Esophagus (tissue), 2 donors: ENCODE measurements around the gene NTSR2. TPM values are rescaled to one million over a fixed set of nuclear protein-coding genes. Genes with fewer than 3 reads are reported as not detected.

Experiments
- H3K27ac ChIP-seq, 2 donors: one replicate each; pipeline ENCODE4 v1.5.1; 2013; ENCODE audit warnings: low read depth in 2 of 2, mild to moderate bottlenecking in 2 of 2, inconsistent platforms in 1 of 2, low read length in 1 of 2, moderate library complexity in 1 of 2
- H3K27me3 ChIP-seq, 2 donors: one replicate each; pipeline ENCODE4 v1.6.1; 2013; ENCODE audit warnings: low read length in 2 of 2, control low read depth in 1 of 2, mild to moderate bottlenecking in 1 of 2; ENCODE audit not compliant: insufficient read depth in 2 of 2, control insufficient read depth in 1 of 2
- H3K36me3 ChIP-seq, 2 donors: one replicate each; pipeline ENCODE4 v1.6.1; 2013; ENCODE audit warnings: low read length in 1 of 2; ENCODE audit not compliant: control insufficient read depth in 2 of 2, insufficient read depth in 2 of 2
- H3K4me1 ChIP-seq, 2 donors: one replicate each; pipeline ENCODE4 v1.6.1; 2013; ENCODE audit warnings: low read length in 1 of 2; ENCODE audit not compliant: control insufficient read depth in 2 of 2, insufficient read depth in 2 of 2
- H3K4me3 ChIP-seq, 2 donors: one replicate each; pipeline ENCODE4 v1.5.1; 2013; ENCODE audit warnings: low read length in 2 of 2, mild to moderate bottlenecking in 2 of 2, low read depth in 1 of 2, moderate library complexity in 1 of 2
- H3K9me3 ChIP-seq, 2 donors: one replicate each; pipeline ENCODE4 v1.6.1; 2013; ENCODE audit warnings: mild to moderate bottlenecking in 2 of 2, low read depth in 1 of 2, low read length in 1 of 2, moderate library complexity in 1 of 2; ENCODE audit not compliant: control insufficient read depth in 2 of 2, insufficient read depth in 1 of 2
- WGBS, 2 donors: extraction: QIAGEN DNeasy Blood & Tissue Kit; methylation state at CpG; one replicate each; pipeline ENCODE4 v1.1.7; 2013; 5-methylcytosine and 5-hydroxymethylcytosine counted together
- polyA plus RNA-seq, 2 donors: library from polyadenylated mRNA; stranded (reverse); fragments of 200-250 nt; gene quantifications; one replicate each; pipeline ENCODE4 v1.2.3, GENCODE V29; 2013
- donor health status: healthy with polysubstance abuse.
- donor health status: Bipolar disorder and iron deficiency.

Gene NTSR2
- polyA plus RNA-seq, 2 donors = not detected

DNA sequence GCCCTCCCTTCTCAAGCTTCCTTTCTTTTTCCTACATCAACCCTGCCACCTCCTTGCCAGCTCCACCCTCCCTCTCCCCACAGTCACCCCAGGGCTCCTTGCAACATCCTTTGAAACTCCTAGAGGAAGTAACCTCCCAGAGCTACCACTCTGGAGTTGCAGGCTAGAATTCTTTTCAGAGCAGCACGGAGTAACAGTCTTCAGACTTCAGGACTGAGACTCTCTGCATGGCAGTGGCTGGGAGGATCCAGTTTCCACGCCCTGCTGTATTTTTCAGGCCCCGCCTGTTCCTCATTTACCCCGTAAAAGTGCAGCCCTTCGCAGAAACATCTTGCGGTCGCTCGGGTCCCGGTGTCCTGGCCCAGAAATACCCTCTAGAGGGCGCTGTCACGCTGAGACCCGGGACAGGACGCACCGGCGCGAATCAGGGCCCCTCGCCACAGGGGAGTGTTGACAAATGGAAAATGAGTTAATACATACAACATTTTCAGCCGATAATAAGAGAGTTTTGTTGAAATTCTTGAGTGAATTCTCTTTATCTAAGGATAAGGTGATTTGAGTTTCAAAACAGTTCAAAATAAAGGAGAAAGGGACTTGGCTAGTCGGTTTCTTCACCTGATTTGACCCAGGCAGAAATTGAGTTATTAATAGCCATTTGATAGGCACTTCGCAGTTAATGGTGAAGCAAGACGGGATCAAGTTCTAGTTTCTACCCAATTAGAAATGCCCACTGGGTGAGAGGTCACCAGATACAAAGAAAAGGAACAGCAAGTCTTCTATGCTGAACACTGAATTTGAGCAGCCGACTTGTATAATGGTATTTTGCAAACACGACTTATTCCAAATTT lies 18.5 kb upstream of the NTSR2 start:
- Histone ChIP-seq H3K27me3 (no peaks in the 10 kb centered on the region), H3K4me3 (peak overlapping the region in 1 of 2 donors; percentile 21), H3K9me3 (no peaks in the 10 kb centered on the region), H3K27ac (no peak overlapping the region), H3K4me1 (no peaks in the 10 kb centered on the region), H3K36me3 (no peaks in the 10 kb centered on the region)
- WGBS, 2 donors = 10 to 11% methylated on average over 23 of the region's 23 CpGs

DNA sequence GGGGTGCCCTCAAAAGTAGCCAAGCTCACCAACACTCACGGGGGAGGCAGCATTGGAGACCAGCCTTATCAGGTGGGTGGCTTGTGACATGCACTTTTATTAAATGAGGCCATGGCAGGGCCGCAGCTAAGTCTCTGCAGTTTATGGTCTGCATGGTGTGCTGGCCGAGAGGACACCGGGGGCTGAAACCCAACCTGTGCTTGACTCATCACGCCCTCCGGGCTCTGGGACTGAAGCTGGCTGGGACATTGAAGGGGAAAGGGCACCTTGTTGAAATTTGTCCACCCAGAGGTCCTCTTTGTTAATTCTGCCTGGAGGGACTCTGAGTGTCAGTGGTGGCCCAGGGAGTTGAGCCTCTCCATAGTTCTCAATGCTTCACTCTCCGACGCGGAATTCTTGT lies 17.7 kb upstream of the NTSR2 start:
- 68 to 74% methylated on average over 9 of the region's 9 CpGs for WGBS, 2 donors
- no peak overlapping the region for H3K27ac ChIP-seq
- no peak overlapping the region for H3K4me3 ChIP-seq

DNA sequence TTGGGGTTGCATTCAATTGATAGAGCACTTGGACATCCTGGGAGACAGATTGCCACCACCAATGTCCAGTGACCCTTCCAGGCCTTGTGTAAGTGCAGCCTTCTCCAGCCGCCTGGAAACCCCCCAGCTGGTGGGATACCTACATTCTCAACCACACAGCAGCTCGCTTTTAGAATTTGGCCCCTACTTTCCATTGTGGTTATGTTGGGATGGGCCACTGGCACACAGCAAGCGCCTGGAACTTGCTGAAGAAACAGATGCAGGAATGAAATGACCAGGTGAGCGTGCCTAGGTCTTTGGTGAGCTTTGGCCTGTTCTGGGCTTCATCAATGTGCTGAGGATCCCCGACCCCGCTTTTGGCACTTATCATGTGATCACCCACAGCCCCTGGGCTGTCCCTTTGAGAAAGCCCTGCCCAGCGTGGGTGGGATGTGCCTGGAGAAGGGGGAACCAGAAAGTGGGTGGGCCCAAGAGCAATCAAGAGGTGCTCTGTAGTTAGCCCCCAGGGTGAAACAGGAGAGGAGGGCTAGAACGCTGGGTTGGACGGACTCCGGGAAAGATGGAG lies 16.0 kb upstream of the NTSR2 start:
- WGBS, 2 donors = 91 to 92% methylated on average over 10 of the region's 10 CpGs
- H3K4me3 ChIP-seq = no peak overlapping the region
- H3K27me3 ChIP-seq = no peaks in the 10 kb centered on the region
- no peaks in the 10 kb centered on the region for H3K4me1 ChIP-seq
- H3K9me3 ChIP-seq = no peaks in the 10 kb centered on the region
- no peaks in the 10 kb centered on the region for H3K36me3 ChIP-seq
- no peak overlapping the region for H3K27ac ChIP-seq

More for the DNA sequence above, 17.7 kb upstream of the NTSR2 start:
- Histone ChIP-seq H3K27me3 (no peaks in the 10 kb centered on the region), H3K4me1 (no peaks in the 10 kb centered on the region), H3K36me3 (no peaks in the 10 kb centered on the region), H3K9me3 (no peaks in the 10 kb centered on the region)

DNA sequence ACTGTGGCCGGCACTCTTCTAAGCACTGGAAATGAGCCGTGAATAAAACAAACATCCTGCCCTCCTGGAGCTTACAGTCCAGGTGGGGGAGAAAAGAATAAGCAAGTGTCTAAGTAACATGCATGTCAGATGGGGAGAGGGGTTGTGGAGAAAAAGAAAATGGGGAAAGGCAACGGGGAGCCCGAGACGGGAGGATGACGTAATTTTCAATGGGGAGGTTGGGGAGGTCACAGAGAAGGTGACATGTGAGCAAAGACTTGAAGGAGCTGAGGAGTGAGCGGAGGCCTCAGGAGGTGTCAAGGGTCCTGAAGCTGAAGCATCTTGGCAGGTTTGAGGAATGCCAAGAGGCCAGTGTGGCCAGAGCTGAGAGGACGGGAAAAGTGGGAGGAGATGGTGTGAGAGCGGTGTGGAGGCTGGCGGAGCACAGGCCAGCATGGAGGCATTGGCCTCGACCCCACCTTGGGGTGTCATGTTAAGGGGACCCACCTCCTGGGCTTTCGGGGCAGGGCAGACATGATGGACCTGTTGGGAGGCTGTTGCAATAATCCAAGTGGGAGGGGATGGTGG lies 15.0 kb upstream of the NTSR2 start:
- Histone ChIP-seq H3K4me3 (no peak overlapping the region), H3K27ac (no peak overlapping the region)
- 79 to 80% methylated on average over 12 of the region's 12 CpGs for WGBS, 2 donors

DNA sequence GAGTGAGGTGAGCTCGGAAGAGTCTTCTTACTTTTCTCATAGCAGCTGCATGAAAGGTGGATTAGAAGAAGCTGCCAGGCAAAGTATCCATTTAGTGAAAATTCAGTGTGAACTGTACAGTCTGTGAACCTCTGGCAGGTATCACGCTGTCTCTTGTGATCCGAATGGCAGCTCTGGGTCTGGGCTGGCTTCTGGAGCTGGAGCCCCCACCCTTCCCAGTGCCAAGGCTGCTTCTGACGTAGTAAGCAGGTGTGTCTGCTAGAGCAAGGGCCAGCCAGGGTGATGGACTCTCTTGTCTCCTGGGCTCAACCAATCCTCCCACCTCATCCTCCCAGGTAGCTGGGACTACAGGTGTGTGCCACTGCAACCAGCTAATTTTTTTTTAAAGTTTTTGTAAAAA lies 14.0 kb upstream of the NTSR2 start:
- no peaks in the 10 kb centered on the region for H3K27me3 ChIP-seq
- no peaks in the 10 kb centered on the region for H3K9me3 ChIP-seq
- no peak overlapping the region for H3K27ac ChIP-seq
- 76 to 78% methylated on average over 4 of the region's 4 CpGs for WGBS, 2 donors
- no peaks in the 10 kb centered on the region for H3K36me3 ChIP-seq
- no peak overlapping the region for H3K4me3 ChIP-seq
- H3K4me1 ChIP-seq = no peaks in the 10 kb centered on the region

More for the DNA sequence above, 15.0 kb upstream of the NTSR2 start:
- no peaks in the 10 kb centered on the region for H3K9me3 ChIP-seq
- H3K36me3 ChIP-seq = no peaks in the 10 kb centered on the region
- H3K27me3 ChIP-seq = no peaks in the 10 kb centered on the region
- no peaks in the 10 kb centered on the region for H3K4me1 ChIP-seq

DNA sequence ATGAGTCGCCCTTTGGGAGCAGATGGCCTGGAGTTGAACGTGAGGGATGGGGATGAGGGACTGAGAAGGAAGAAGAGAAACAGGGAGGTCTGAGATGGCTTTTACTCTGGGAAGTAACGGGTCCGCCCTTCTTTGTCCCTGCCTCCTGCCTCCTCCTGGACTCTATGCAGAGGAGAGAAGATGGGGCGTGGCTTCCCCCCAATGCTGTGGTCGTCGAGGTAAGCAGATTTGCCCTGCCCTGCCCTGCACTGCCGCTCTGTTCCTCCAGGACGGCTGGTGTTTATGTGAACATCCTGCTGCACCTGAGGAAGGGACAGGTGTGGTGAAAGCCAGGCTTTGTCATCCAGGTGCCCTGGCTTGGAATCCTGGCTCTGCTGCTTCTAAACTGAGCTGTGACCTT lies 13.5 kb upstream of the NTSR2 start:
- no peaks in the 10 kb centered on the region for H3K4me1 ChIP-seq
- no peaks in the 10 kb centered on the region for H3K9me3 ChIP-seq
- no peak overlapping the region for H3K4me3 ChIP-seq
- no peak overlapping the region for H3K27ac ChIP-seq
- H3K27me3 ChIP-seq = no peaks in the 10 kb centered on the region
- H3K36me3 ChIP-seq = no peaks in the 10 kb centered on the region
- 41 to 42% methylated on average over 9 of the region's 9 CpGs for WGBS, 2 donors

DNA sequence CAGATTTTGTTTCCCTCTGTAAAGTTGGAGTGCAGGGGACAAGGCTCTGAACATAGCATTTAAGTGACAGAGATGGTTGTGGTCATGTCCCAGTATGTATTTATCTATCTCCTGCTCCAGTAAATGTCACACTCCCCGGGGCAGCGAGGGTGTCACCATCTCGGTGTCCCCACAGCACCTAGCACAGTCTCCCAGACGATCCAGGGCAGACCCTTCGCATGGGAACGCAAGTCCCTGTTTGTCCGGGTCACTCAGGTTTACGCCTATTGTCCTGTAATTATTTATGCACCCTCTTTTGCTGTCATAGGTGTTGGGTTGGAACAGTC lies 12.6 kb upstream of the NTSR2 start:
- Histone ChIP-seq H3K27ac (no peak overlapping the region), H3K4me3 (no peak overlapping the region), H3K27me3 (no peaks in the 10 kb centered on the region), H3K36me3 (no peaks in the 10 kb centered on the region), H3K4me1 (no peaks in the 10 kb centered on the region), H3K9me3 (no peaks in the 10 kb centered on the region)
- WGBS, 2 donors = 89 to 93% methylated on average over 8 of the region's 8 CpGs

DNA sequence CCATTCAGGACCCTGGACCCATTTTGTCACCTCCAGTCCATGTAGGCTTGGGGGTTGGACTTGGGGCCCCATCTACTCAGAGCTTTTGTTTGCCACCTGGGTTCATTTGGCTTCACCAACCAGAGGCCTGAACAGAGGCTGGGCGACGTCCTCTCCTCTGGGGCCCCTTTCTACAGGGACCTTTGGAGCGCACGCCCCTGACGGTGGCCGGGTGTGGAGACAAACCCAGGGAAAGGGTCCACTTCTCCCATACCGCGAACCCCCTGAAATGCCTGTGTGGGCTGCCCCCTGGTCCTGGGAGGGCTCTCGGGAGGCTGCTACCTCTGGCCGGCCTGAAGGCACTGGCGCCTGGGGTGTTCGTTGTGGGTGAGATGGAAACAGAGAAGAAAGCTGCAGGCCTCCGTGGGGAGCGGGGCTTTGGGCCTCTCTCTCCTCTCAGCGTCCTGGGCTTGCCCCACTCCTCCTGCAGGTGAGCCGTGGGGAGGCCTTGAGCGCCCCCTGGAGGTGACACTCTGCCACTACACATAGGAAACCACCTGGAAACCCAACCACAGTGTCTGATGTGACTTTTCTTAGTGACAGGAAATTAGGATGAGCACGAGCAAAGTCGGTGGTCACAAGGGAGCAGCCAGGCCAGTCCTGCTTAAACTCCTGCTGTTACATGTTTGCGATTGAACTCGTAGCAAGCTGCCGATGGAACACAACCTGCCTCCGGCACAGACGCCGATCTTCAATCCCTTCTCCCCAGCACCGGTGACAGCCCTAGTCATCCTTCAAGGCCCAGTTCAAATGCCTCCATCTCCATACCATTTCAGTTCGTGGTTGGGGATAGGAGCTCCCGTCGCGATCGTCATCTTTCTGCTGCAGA lies 12.0 kb upstream of the NTSR2 start:
- H3K9me3 ChIP-seq = no peaks in the 10 kb centered on the region
- 65 to 67% methylated on average over 31 of the region's 31 CpGs for WGBS, 2 donors
- H3K4me1 ChIP-seq = no peaks in the 10 kb centered on the region
- no peaks in the 10 kb centered on the region for H3K36me3 ChIP-seq
- H3K27ac ChIP-seq = no peak overlapping the region
- H3K27me3 ChIP-seq = no peaks in the 10 kb centered on the region
- no peak overlapping the region for H3K4me3 ChIP-seq

DNA sequence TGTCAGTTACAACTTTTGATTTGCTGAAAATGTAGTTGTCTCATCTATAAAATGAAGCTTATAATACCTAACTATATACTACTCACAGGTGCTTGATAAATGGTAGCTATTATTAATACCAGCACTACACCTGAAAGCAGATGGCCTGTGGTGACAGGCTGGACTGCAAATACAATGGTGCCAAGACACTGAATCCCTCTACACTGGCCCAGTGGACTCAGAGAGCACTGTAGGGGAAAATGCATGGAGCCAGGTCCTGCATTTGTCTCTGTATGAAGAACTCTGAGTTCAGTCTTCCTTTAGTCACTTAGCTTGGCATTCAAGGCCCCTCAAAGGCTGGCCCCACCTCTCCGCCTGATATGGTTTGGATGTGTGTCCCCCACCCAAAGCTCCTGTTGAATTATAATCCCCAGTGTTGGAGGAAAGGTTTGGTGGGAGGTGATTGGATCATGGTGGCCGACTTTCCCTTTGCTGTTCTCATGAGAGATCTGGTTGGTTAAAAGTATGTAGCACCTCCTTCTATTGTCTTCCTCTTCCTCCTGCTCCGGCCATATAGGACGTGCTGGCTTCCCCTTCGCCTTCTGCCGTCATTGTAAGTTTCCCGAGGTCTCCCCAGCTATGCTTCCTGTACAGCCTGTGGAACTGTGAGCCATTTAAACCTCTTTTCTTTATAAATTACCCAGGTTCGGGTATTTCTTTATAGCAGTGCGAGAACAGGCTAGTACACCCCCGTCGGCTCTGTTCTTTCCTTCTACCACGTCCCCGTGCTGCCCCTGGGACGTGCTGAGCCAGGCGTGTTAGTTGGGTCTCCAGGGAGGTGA lies 11.1 kb upstream of the NTSR2 start:
- 83 to 85% methylated on average over 15 of the region's 15 CpGs for WGBS, 2 donors
- Histone ChIP-seq H3K4me3 (no peak overlapping the region), H3K27me3 (no peaks in the 10 kb centered on the region), H3K4me1 (no peaks in the 10 kb centered on the region), H3K36me3 (no peaks in the 10 kb centered on the region), H3K27ac (no peak overlapping the region), H3K9me3 (no peaks in the 10 kb centered on the region)
